DND-41 (cell line): Measurements from ENCODE around the gene HACD2.

Experiments used
- ATAC-seq: fragments of 200-7000 bp; cut with Tn5 transposase; 3 replicates; pipeline ENCODE4 v1.9.1; 2021; ENCODE audit warnings: low read depth; ENCODE audit not compliant: insufficient read depth
- DNase-seq: peaks from one replicate; pipeline ENCODE4 v3.0.0-alpha.2; 2020
- H2AFZ ChIP-seq: 2 replicates; pipeline ENCODE4 v1.6.0; 2012; ENCODE audit warnings: low read depth, low read length
- H3K27ac ChIP-seq: 2 replicates; pipeline ENCODE4 v1.5.1; 2012; ENCODE audit warnings: low read length, inconsistent platforms
- H3K27me3 ChIP-seq: fragments of 200-600 bp; sonication (generic); 2 replicates; pipeline ENCODE4 v1.6.0; 2012; ENCODE audit warnings: low read length, mild to moderate bottlenecking, inconsistent platforms; ENCODE audit not compliant: insufficient read depth, poor library complexity
- H3K36me3 ChIP-seq: 2 replicates; pipeline ENCODE4 v1.5.1; 2012; ENCODE audit warnings: low read length, inconsistent platforms; ENCODE audit not compliant: insufficient read depth
- H3K4me1 ChIP-seq: 2 replicates; pipeline ENCODE4 v1.5.1; 2012; ENCODE audit warnings: mild to moderate bottlenecking, low read length; ENCODE audit not compliant: insufficient read depth
- H3K4me2 ChIP-seq: 2 replicates; pipeline ENCODE4 v1.6.0; 2012; ENCODE audit warnings: mild to moderate bottlenecking, moderate library complexity, low read length, inconsistent platforms; ENCODE audit not compliant: insufficient read depth
- H3K4me3 ChIP-seq, 2 experiments: fragments of 200-600 bp in 1 of 2; shearing (Covaris generic) in 1 of 2; 2 replicates each; pipeline ENCODE4 v1.5.1; 2012 to 2016; ENCODE audit warnings: inconsistent platforms in 2 of 2, low read length in 2 of 2, mild to moderate bottlenecking in 2 of 2, low read depth in 1 of 2, moderate library complexity in 1 of 2
- H3K79me2 ChIP-seq: 2 replicates; pipeline ENCODE4 v1.6.0; 2012; ENCODE audit warnings: low read length, inconsistent platforms; ENCODE audit not compliant: insufficient read depth
- H3K9ac ChIP-seq: 2 replicates; pipeline ENCODE4 v1.6.0; 2012; ENCODE audit warnings: low read depth, mild to moderate bottlenecking, inconsistent platforms, low read length, moderate library complexity
- H3K9me3 ChIP-seq: 2 replicates; pipeline ENCODE4 v1.5.1; 2012; ENCODE audit warnings: low read length, moderate library complexity, mild to moderate bottlenecking, inconsistent platforms; ENCODE audit not compliant: insufficient read depth, severe bottlenecking
- H4K20me1 ChIP-seq: 2 replicates; pipeline ENCODE4 v1.6.0; 2012; ENCODE audit warnings: low read length; ENCODE audit not compliant: insufficient read depth
- EZH2 ChIP-seq: IDR thresholded peaks from 3 replicates; pipeline ENCODE4 v1.6.1; 2012; ENCODE audit warnings: borderline replicate concordance, low read depth, mild to moderate bottlenecking, moderate library complexity, low read length, inconsistent platforms; ENCODE audit not compliant: severe bottlenecking
- TF ChIP-seq, protein P1 (sequence below): IDR thresholded peaks from 2 replicates; pipeline ENCODE4 v1.5.1; 2012; ENCODE audit warnings: borderline replicate concordance, low read length, moderate library complexity, mild to moderate bottlenecking; ENCODE audit not compliant: poor library complexity, severe bottlenecking; ENCODE audit errors: extremely low read depth

HACD2 gene

DNA sequence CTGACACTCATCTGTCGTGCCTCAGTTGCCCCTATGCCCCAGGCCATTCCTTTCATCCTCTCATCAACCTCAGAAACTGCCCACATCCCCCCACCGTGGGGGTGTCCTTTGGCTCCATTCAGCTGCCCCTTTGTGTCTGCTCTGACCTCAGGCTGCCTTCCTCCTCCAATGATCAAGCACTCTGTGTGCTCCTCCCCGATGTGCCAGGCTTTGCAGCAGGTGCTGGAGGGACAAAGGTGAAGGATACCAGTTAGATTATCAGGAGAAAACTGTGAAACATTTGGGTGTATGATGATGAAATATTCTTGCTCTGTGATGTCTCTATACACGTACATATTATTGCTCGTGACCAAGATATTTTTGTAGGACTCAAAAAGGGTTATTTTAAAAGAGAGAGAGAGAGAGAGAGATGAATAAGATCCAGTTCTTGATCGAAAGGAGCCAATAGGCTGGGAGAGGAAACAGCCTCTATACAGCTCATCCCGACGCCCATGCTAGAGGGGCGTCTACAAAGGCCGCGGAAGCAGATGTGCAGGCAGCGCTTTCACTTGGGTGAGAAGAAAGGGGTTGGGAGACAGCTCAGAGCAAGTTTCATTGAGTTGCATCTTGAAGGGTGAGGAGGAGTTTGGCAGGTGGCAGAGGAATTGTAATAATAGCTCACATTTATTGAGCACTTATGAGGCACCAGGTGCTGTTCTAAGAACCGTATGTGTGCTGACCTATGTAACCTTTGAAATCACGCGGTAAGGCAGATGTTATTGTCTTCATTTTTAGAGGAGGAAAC, 107.7 kb downstream of the HACD2 start:
- H3K79me2 ChIP-seq, result no peaks in the 10 kb centered on the region
- H3K9ac ChIP-seq, result no peak overlapping the region
- DNase-seq, result no peak
- no peaks in the 10 kb centered on the region for H3K9me3 ChIP-seq
- H3K4me3 ChIP-seq, result no peak overlapping the region
- H4K20me1 ChIP-seq, result no peaks in the 10 kb centered on the region
- ATAC-seq, result no peak
- TF ChIP-seq, protein P1, sequence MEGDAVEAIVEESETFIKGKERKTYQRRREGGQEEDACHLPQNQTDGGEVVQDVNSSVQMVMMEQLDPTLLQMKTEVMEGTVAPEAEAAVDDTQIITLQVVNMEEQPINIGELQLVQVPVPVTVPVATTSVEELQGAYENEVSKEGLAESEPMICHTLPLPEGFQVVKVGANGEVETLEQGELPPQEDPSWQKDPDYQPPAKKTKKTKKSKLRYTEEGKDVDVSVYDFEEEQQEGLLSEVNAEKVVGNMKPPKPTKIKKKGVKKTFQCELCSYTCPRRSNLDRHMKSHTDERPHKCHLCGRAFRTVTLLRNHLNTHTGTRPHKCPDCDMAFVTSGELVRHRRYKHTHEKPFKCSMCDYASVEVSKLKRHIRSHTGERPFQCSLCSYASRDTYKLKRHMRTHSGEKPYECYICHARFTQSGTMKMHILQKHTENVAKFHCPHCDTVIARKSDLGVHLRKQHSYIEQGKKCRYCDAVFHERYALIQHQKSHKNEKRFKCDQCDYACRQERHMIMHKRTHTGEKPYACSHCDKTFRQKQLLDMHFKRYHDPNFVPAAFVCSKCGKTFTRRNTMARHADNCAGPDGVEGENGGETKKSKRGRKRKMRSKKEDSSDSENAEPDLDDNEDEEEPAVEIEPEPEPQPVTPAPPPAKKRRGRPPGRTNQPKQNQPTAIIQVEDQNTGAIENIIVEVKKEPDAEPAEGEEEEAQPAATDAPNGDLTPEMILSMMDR, result no peak
- TF ChIP-seq EZH2, result no peak
- H2AFZ ChIP-seq, result no peak overlapping the region
- H3K27me3 ChIP-seq, result peaks cover 10% of the 10 kb centered on the region
- no peak overlapping the region for H3K27ac ChIP-seq
- no peaks in the 10 kb centered on the region for H3K36me3 ChIP-seq
- no peak overlapping the region for H3K4me2 ChIP-seq
- H3K4me1 ChIP-seq, result no peaks in the 10 kb centered on the region

DNA sequence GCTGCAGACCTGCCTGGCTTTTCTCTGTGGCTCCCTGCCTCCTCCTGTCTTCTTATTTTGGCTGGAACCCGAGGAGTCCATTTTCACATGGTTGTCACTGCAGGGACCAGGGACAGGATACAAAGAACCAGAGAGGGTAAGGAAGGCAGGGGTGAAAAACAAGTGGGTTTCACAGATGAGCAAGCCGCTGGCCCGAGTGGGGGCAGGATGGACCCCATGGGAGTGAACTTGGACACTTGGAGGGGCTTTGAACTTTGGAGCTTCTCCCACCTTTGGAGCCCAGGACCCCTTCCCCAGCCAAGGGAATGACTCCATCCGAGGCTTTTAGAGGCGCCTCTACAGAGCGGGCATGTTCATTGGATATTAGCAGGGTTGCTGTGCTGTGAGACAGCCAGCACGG, 109.1 kb downstream of the HACD2 start:
- no peak for DNase-seq
- H3K27me3 ChIP-seq, result peaks cover 10% of the 10 kb centered on the region
- H3K27ac ChIP-seq, result no peak overlapping the region
- no peak overlapping the region for H3K4me3 ChIP-seq
- TF ChIP-seq EZH2, result no peak
- TF ChIP-seq, protein P1, result no peak
- H3K9ac ChIP-seq, result no peak overlapping the region
- H3K4me2 ChIP-seq, result no peak overlapping the region
- H3K4me1 ChIP-seq, result no peaks in the 10 kb centered on the region
- H2AFZ ChIP-seq, result no peak overlapping the region
- no peaks in the 10 kb centered on the region for H3K9me3 ChIP-seq
- no peaks in the 10 kb centered on the region for H3K79me2 ChIP-seq
- no peaks in the 10 kb centered on the region for H3K36me3 ChIP-seq
- no peak for ATAC-seq
- H4K20me1 ChIP-seq, result no peaks in the 10 kb centered on the region

DNA sequence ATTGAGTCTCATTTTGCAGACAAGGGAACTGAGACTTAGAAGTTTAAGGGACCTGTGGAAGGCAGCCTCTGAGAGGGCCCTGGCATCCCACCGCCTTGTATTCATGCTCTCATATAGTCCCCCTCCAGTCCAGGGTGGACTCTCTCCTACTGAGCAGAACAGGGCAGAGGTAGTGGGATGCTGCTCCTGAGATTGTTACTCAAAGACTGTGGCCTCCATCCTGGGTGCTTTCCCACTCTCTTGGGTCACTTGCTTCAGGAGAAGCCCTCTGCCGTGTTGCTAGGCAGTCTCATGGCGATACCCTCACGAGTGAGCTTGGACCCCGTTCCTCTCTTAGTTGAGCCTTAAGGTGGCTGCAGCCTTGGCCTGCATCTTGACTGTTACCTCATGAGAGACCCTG, 113.7 kb downstream of the HACD2 start:
- ATAC-seq, result no peak
- H3K27me3 ChIP-seq, result peaks cover 8% of the 10 kb centered on the region

More for the DNA sequence above, 113.7 kb downstream of the HACD2 start:
- Histone ChIP-seq H3K4me2 (no peak overlapping the region), H3K9ac (no peak overlapping the region), H3K4me3 (no peak overlapping the region), H4K20me1 (no peaks in the 10 kb centered on the region), H2AFZ (no peak overlapping the region), H3K79me2 (no peaks in the 10 kb centered on the region), H3K4me1 (no peaks in the 10 kb centered on the region), H3K27ac (no peak overlapping the region), H3K9me3 (no peaks in the 10 kb centered on the region), H3K36me3 (no peaks in the 10 kb centered on the region)
- no peak for DNase-seq
- TF ChIP-seq EZH2, result no peak
- TF ChIP-seq, protein P1, result no peak
